GM10248 (cell line): ENCODE data around the gene KRTAP10-4.

Experiments used
- CTCF ChIA-PET: fragments of 300-600 bp; sonication (Branson Sonifier 250); formaldehyde crosslinking; extraction: SDS; loops from one replicate; lab custom pipeline; 2021; ENCODE audit warnings: antibody characterized with exemption; lab: Yijun Ruan, JAX
- POLR2A ChIA-PET: fragments of 350-650 bp; sonication (Branson Sonifier 250); formaldehyde crosslinking; extraction: SDS; loops from one replicate; lab custom pipeline; 2020; ENCODE audit warnings: antibody characterized with exemption; lab: Yijun Ruan, JAX
- DNase-seq: peaks from one replicate; pipeline ENCODE4 v3.0.0; 2012; ENCODE audit errors: extremely low spot score
- TF ChIP-seq, protein P1 (sequence below): IDR thresholded peaks from 2 replicates; pipeline ENCODE4 v1.5.1; 2012; ENCODE audit warnings: mild to moderate bottlenecking, low read depth; ENCODE audit errors: extremely low read depth, missing control alignments, control extremely low read depth

The KRTAP10-4 gene

DNA sequence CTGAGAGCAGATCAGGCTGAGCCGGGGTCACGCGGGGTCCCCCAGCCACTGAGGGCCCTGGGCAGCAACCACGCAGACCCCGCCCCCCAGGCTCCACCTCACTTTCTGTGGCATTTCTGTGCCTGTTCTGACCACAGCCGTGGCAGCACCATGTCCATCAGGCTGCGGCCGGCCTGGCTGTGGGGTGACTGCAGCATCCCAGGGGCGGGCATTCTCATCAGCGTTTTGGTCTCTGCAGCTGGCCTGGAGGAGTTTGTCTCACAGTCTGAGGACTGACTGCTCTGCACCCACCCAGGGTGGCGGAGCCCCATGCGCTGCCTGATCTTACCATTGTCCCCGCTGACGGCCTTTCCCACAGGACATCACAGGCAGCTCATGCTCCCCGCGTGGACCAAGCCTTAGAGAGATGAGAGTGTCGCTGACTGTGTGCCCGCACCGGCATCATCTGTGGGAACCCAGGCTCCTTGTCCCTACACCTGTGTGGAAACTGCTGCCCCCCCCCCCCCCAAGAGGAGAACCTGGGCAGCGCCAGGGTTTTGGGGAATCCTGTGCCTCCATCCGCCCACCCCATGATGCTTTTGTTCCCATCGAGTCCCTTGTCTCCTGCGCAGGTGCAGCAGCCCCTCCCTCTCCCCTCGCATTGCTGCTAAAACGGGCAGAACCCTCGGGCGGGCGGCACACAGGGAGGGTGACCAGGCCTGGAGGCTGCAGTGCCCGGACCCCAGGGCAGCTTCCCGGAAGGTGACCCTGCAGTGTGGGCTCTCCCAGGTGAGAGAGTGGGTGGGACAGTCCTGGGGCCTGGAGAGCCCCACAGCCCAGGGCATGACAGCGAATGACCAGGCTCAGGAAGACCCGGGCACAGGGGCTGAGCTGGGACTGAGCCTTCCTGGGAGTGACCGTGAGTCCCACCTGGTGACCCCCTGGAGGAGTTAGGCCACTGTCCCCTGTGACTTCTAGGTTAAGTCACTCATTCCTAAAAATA lies 35.3 kb upstream of the KRTAP10-4 start:
- ChIA-PET CTCF (interaction anchor here (1.4 kb wide), 1 partner anchor 255 kb away, joined by 3 read pairs; no protein-coding TSS in a partner anchor), POLR2A (no interaction called here)
- no peak for DNase-seq
- TF ChIP-seq, protein P1, sequence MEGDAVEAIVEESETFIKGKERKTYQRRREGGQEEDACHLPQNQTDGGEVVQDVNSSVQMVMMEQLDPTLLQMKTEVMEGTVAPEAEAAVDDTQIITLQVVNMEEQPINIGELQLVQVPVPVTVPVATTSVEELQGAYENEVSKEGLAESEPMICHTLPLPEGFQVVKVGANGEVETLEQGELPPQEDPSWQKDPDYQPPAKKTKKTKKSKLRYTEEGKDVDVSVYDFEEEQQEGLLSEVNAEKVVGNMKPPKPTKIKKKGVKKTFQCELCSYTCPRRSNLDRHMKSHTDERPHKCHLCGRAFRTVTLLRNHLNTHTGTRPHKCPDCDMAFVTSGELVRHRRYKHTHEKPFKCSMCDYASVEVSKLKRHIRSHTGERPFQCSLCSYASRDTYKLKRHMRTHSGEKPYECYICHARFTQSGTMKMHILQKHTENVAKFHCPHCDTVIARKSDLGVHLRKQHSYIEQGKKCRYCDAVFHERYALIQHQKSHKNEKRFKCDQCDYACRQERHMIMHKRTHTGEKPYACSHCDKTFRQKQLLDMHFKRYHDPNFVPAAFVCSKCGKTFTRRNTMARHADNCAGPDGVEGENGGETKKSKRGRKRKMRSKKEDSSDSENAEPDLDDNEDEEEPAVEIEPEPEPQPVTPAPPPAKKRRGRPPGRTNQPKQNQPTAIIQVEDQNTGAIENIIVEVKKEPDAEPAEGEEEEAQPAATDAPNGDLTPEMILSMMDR, result no peak

DNA sequence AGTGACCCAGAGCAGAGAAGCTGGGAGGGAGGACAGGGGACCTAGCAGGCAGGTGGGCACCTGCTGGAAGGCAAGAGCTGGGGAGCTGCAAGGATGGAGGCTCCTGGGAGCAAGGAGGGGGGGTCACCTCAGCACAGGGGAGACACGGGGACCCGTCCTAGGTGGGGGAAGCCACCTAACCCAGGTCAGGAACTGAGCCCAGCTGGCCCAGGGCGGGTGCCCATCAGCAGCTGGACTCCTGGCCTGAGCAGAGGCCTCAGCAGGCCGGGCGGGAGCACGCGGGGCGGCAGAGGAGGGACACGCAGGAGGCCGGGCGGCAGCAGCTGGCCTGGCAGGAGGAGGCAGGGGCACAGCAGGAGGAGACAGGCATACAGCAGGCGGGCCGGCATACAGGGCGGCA lies 34.5 kb upstream of the KRTAP10-4 start:
- no peak for DNase-seq
- CTCF ChIA-PET, result no interaction called here
- POLR2A ChIA-PET, result no interaction called here
- TF ChIP-seq, protein P1, result no peak

DNA sequence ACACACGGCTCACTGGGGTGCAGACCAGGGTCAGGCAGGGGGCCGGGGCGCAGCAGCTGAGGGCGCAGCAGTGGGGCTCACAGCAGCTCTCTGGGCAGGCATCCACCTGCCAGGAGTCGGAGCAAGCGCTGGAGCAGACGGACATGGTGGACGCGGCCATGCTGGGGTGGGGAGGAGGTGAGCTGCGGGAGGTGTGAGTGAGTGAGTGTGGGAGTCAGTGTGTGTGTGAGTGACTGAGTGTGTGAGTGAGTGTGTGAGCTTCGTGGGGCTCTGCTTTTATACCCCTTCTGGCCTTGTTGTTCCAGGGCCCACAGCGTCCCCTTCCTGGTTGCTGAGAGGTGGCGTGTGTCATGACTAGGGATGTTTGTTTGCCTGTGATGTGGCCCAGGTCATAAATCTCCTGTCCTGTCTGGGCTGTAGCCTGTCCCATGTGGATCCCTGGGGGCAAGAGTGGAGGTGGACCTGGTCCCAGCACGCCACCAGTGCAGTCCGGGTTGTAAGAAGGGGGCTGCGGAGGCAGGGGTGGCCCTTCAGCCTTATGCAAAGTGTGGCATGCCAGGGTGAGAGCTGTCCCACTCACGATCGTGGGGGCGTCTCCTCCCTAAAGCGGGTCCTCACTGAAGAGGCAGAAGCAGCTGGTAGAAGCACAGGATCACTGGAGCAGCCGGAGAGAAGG lies 33.4 kb upstream of the KRTAP10-4 start, which contains the start of gene KRTAP10-1:
Gene KRTAP10-1 (minus strand): TSS at position 205 of the 676 bp plus-strand sequence. CDS start 45 bp downstream, at position 160.
- ChIA-PET POLR2A (no interaction called here), CTCF (interaction anchor here (1.0 to 2.9 kb wide), 2 partner anchors 9 to 253 kb away, joined by 3 to 7 read pairs; no protein-coding TSS in a partner anchor)
- no peak for DNase-seq
- TF ChIP-seq, protein P1, result no peak

DNA sequence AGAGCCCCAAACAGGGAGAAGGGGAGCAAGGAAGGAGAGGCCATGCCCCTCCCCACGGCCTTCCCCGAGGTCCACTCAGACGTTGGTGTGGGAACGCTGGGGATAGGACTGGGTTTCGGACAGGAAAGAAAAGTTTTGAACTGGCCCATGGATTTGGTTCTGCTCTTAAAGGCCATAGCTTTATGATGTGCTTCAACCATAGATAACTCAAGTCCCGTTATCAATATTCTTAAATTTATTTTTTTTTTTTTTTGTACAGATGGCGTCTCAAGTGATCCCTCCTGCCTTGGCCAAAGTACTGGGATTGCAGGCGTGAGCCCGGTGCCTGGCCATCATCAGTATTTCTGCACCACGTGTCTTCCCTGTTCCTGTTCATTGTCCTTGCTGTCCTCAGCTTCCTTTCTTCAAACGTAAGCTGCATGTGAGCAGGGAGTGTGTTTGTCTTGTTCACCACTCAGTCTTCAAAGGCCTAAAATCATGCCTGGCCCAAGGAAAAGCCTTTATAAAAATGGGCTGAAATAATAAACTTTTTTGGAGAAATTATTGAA lies 32.7 kb upstream of the KRTAP10-4 start:
- ChIA-PET CTCF (interaction anchor here (2.9 kb wide), 1 partner anchor 252 kb away, joined by 7 read pairs; no protein-coding TSS in a partner anchor), POLR2A (no interaction called here)
- TF ChIP-seq, protein P1, result no peak
- no peak for DNase-seq

DNA sequence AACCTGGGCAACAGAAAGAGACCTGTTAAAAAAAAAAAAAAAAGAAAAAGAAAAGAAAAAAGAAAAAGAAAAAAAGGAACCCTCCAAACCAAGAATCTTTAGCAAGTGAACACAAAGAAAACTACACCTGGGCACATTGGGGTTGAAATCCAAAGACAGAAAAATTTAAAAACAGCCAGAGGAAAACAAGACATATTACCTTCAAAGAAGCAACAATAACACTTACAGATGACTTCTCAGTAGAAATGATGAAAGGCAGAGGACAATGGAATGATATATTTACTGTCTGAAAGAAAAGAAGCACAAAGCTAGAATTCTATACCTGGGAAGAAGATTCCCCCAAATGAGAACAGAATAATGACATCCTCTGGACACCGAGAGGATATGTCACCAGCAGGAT lies 30.8 kb upstream of the KRTAP10-4 start:
- CTCF ChIA-PET, result no interaction called here
- TF ChIP-seq, protein P1, result no peak
- POLR2A ChIA-PET, result no interaction called here
- DNase-seq, result no peak

DNA sequence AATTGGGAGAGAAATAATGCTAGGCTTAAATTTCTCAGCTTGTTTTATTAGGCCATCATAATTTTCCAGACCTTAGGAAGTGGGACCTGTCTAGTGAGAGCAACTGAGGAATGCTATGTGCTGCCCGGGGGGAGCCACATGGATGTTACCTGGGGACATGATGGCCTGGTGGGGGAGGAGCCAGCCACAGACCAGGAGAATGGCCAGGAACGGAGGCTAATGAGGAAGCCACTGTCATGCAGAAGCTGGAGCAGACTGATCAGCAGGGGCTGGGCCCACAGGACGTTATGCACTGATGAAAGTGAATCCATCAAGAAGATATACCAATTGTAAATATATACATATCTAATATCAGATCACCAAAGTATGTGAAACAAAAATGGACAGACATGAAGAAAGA lies 29.0 kb upstream of the KRTAP10-4 start:
- CTCF ChIA-PET, result interaction anchor here (1.0 kb wide), 1 partner anchor 24 kb away, joined by 3 read pairs; no protein-coding TSS in a partner anchor
- TF ChIP-seq, protein P1, result no peak

More for the DNA sequence above, 29.0 kb upstream of the KRTAP10-4 start:
- DNase-seq, result no peak
- POLR2A ChIA-PET, result no interaction called here
